Retinal pigment epithelial cell (primary cell): ENCODE results near the gene GOLT1A.
A peak's percentile ranks its signal among the peaks of the same experiment; 100 is the strongest.

Experiments
- DNase-seq: peaks from one replicate; pipeline ENCODE4 v3.0.0-alpha.2; 2010; ENCODE audit warnings: low read depth
- H3K4me3 ChIP-seq: 2 replicates; pipeline ENCODE4 v1.5.1; 2011; ENCODE audit warnings: mild to moderate bottlenecking, low read length, control low read depth, moderate library complexity
- CTCF ChIP-seq: conservative IDR thresholded peaks from 2 replicates; pipeline ENCODE4 v1.5.1; 2011; ENCODE audit warnings: low read depth, low read length, control low read depth, inconsistent platforms

GOLT1A gene

DNA sequence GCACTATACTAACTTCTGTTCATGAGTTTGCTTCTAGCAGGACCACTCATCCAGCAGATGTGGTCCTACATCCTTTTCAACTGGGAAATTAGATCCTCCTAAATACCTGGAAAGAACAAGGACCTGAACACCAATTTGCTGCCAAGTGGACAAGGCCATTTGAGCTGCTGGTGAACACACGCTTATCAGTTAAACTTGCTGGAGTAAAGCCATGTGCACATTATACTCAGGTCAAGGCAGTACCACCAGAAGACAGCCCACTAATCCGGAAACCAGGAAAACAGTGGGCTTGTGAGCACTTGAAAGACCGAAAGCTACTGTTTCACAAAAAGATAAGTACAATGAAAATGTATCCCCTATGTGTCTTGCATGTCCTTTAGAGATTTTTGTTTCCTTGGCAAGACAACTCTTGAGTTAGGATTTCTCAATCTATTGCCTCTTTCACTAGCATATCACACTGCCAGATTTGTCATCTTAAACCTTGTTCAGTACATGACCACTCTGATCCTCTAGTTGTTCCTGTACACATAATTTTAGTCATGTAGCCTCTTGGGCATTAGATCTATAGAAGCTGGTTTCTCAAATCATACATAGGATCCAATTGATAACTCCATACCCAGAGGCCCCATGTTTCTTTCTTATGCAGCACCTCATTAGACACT lies 43.2 kb downstream of the GOLT1A start:
- no peak for TF ChIP-seq CTCF
- H3K4me3 ChIP-seq = no peak overlapping the region
- DNase-seq = no peak

DNA sequence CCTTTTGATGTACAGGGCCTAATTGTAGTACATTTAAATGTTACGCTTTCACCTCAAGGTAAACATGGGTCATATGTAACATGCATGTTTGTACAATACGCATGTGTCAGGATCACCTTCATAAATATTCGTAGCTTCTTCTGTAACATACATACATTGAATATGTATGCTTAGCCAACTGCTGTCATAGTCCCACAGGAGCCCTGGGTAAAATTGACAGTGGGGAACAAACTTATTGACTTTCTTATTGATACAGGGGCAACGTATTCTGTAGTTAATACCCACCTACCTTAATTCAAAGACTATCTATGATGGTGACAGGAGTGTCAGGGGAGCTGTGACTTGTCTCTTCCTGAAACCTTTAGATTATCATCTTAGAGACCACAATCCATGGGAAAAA lies 43.9 kb downstream of the GOLT1A start:
- TF ChIP-seq CTCF = no peak
- DNase-seq = no peak
- H3K4me3 ChIP-seq = no peak overlapping the region

DNA sequence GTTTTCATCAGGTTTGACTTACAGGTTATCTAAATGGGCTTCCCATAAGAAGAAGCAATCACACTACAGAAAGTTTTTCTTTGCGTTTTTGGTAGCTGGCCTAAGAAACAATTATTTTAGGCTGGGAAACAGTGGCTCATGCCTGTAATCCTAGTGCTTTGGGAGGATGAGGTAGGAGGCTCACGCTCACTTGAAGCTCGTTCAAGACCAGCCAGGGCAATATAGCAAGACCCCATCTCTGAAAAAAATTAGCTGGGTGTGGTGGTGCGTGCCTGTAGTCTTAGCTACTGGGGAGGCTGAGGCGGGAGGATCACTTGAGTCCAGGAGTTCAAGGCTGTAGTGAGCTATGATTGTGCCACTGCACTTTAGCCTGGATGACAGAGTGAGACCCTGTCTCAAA lies 46.1 kb downstream of the GOLT1A start:
- no peak for DNase-seq
- TF ChIP-seq CTCF = no peak
- no peak overlapping the region for H3K4me3 ChIP-seq

DNA sequence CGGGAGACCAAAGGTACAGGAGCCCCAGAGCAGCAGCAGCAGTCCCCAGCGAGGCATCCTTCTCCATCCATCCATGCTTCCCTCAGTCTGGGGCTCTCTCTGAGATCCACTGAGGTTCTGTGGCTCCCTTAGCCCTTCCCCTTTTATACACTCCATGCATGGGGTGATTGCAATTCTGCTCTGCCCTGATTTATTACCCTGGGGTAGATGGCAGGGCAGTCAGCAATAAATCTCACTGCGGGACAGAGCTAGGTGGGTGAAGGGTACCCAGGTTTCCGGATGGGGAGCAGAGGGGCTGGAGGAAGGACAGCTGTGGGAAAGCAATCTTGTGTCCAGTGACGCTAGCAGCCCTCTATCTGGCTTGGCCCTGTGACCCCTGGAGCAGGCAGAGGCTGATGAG lies 47.6 kb downstream of the GOLT1A start, which contains the start of gene REN:
Gene REN, minus strand, starts transcription at position 119 of the 400 bp plus-strand sequence. Its CDS starts 44 bp downstream, at position 75.
- no peak for TF ChIP-seq CTCF
- H3K4me3 ChIP-seq = no peak within 1 kb of the TSS
- no peak for DNase-seq

DNA sequence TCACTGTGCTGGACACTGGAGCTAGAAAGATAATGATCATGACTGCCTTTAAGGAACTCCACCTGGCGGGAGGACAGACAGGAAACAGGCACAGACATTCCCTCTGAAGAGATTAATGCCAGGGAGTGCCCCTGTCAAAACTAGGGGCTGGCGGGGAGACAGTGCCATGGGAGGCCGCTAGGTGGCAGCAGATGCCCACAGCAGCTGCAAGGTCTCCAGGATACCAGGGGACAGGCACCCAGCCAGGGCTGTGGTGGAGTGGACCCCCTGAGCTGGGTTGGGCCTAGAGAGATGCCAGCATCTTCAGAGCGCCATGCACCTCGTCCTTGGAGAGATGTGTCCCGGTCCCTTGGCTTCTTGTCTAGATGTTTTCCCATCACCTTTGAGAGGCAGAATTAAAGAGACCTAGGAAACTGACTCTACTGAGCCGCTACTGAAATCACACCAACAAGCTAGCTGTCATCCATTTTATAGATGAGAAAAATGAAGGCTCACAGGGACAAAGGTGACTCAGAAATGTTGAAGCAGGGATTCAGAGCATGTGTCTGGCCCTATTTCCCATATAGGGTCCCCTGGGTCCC lies 51.2 kb downstream of the GOLT1A start:
- DNase-seq = no peak
- H3K4me3 ChIP-seq = no peak overlapping the region
- TF ChIP-seq CTCF = peak; percentile 99

DNA sequence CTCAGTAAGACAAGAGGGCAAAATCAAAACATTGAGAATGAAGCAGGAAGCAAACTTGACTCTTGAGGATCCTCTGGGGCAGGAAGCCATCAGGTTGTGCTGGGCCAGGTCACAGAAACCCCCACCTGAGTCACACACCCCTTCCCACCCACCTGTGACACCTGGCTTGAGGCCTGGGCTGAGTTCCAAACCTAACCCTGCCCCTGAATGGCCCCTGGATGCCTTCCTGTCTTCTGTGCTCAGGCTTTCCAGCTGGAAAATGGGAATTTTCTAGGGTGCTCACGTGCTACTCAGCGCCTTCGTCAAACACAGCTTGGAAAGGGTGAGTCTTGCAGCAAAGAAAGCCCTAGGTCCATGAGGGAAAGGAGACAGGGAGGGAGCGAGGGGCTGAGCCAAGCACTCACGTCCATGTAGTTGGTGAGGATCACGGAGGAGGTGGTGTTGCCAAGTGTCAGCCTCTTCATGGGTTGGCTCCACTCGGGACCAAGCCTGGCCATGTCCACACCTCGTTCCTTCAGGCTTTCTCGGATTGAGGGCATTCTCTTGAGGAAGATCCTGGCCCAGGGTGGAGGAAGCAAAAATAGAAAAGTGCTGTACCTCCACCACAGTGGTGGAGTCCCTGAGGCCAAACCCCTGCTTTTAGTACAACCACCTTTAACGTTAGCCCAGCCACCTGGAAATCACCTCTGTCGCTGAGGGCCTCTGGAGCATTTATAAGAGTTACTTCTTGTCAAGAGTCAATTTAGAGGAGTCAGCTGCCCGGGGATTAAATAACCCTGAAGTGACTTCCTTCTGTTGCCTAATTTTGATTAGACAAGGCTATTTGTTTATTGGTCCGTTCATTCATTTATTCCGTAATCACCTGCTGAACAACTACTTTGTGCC lies 51.9 kb downstream of the GOLT1A start:
- no peak for TF ChIP-seq CTCF
- no peak for DNase-seq

More for the DNA sequence above, 51.9 kb downstream of the GOLT1A start:
- H3K4me3 ChIP-seq = no peak overlapping the region
